ENCODE measurements around the gene STK33.

Gene STK33

DNA sequence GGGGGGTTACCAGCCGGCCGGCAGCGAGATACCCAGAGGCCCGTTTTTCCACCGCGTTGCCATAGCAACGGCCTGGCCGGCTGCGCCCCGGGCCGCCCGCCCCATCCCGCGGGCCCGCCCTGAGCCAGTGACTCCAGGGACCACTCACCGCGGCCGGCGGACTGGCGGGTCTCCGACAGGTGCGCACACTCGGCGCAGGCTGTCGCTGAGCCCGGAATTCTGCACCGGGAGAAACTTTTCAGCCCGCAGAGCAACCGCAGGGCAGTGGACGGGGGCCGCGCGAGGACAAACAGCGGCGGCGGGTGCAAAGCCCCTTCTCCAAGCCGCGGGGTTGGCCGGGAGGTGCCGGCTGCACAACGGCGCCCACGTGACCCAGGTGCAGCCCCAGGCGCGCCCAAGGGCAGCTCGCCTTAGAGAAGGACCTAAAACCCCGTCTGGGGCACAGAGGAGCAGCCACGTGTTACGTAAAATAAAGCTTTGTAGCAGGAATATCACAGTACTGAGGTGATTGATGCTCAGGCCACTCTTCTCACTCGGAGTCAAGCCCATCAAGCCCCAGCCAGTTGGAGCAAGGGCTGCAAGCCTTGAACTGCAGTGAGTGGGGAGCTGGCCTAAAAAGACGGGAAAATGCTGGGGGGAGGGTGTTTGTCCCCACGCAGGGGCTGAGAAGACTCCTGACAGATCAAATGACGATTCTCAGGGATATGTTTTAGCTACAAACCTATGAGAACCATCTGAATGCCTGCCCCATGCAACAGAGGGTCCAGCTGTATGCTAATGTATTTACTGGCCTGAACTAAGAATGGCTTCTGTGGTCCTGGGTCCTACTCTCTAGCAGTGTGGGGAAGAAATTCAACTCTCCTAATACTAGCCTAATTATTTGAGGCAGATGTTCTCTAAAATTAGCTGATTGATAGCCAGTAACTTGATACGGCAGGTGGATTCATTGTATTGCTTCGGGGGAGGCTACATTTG, at the start of gene STK33:
Gene STK33 (minus strand): TSS at position 294 of the 975 bp plus-strand sequence. CDS start 119,323 bp downstream, outside the sequence.
- DNase-seq (ENCODE audit: low read depth), result peak; percentile 28

DNA sequence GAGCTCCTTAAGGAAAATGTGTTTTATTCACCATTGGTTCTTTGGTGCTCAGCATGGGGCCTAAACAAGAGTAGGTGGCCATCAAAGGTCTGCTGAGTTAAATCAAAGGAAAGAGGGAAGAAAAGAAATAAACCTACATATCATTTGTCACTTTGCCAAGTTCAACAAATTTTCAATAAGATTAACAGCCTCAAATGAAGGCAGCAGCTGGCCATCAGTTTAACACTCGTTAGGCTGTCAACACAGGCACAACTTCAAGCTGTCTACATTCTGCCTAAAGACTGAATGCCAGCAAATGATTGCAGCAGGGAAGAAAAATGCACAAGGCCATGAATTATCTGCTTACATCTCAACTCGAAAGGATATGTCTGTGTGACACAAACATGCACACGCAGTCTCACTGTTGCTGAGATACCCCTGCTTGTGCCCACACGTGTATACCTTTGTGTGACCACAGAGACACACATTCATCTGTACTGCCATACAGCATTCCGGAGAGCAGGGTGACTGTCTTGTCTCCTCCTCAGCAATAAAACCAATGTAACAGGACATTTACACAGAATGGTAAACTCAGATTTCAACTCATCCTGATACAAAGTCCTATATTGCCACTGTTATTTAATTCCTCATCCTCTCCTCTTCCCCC, 48.3 kb upstream of the STK33 start:
- DNase-seq (ENCODE audit: low read depth), result no peak

DNA sequence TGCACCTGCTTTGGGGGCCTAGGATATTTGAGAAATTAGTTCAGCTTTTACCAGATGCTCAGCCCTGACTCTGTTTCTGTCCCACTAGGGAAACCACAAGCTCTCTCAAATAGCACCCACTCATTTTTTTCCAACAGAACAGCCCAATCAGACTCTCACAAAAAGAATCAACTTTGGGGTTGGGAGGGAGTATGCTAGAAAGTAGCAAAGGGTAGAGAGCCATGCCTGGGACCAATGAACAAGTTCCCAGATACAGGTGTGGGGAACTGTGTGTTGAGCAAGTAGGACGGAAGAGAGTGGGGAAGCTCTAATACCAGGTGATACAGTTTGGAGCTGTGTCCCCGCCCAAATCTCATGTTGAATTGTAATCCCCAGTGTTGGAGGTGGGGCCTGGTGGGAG, 47.3 kb upstream of the STK33 start:
- DNase-seq (ENCODE audit: low read depth), result no peak

DNA sequence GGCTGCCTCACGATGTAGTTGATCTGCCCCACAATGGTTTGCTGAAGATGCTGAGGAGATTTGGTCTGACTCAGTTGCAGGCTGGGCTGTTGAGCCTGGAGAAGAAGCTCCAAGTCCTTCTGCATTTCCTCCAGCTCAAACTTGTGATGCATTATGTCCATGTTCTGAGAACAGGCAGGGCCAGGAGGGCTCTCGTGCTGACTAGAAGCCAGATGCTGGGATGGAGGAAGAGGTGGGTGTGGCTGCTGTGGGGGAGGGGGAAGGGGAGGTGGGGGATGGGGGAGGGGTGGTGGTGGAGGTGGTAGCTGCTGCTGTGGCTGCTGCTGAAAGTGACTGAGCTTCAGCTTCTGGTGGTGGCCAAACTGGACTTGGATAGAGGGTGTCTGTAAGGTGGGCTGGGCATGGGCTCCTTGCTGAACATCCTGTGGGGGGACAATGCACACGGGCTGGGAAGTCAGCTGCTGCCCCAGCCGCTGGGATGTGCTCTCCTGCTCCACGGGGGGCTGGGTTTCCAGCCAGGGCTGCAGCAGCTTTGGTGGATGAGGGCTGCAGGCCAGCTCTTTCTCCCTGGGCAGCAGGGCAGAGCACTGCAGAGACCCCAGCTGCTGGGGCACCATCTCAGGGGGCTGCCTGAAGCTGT, 46.4 kb upstream of the STK33 start:
- no peak for DNase-seq (ENCODE audit: low read depth)

DNA sequence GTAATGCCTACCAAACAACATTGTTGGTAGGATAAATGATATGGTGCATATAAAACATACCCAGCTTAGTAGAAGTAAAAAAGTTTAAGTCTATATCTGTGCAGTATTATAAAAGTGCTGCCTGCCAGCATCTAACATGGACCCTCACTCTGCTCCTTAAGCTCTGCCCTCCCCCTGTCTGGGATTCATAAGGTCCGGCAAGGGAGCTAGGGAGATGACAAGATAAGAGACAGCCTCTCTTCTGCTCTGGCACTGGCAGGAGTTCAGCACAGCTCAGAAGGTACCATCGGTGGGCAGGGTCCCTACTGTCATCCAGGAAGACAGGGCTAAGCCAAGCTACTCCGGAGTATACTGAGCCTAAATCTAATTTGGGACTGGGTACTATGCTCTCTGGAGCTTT, 45.6 kb upstream of the STK33 start:
- DNase-seq (ENCODE audit: low read depth), result no peak

DNA sequence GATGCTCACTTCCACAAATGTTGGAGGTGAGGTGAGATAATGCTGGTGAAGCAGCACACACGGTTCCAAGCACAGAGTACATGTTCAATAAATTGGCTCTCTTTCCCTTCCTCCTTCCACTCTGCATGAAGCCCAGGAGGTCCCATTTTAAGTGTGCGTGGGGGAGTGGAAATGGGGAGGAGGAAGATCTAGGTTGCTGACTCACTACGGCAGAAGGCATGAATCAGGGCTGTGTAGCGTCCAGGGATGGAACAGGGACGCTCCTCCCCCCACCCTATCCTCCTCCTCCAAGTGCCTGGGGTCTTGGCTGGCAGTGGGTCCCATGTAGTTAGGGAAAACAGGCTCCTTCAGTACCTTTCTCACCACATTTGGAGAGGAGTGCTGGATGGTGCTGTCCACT, 44.3 kb upstream of the STK33 start:
- DNase-seq (ENCODE audit: low read depth), result no peak

DNA sequence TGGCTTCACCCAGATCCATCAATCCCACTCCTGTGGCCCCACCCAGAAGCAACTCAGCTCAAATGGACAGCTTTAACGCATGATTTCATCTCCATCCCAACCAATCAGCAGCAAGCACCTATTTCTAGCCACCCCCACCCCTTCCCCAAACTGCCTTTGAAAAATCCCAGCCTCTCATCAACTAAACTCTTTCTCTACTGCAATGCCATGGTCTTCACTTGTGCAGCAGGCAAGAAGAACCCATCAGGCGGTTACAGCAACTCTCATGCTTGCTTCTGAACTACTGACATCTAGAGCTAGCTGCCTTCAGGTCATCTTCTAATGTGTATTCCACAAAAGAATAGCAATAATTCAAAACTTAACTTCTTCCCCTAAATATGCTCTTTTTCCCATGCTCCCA, 42.1 kb upstream of the STK33 start:
- no peak for DNase-seq (ENCODE audit: low read depth)

DNA sequence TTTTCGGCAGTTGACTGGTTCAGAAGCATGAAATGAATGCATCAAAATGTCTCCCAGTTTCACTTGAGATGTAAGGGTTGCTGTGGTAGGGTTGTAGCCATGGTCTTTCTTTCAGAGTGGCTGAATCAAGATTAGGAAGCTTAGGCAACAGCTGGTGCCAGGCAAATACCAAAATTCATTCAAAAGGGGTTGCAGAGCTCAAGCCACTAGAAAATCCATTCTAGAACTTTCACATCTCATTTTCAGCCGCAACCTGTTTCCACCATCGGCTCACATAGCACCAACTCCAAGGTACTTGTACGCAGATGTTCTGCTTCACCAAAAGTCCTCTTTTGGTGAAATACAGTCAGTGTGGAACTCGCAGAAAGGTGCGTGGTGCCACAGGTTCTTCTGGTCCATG, 40.5 kb upstream of the STK33 start:
- no peak for DNase-seq (ENCODE audit: low read depth)

DNA sequence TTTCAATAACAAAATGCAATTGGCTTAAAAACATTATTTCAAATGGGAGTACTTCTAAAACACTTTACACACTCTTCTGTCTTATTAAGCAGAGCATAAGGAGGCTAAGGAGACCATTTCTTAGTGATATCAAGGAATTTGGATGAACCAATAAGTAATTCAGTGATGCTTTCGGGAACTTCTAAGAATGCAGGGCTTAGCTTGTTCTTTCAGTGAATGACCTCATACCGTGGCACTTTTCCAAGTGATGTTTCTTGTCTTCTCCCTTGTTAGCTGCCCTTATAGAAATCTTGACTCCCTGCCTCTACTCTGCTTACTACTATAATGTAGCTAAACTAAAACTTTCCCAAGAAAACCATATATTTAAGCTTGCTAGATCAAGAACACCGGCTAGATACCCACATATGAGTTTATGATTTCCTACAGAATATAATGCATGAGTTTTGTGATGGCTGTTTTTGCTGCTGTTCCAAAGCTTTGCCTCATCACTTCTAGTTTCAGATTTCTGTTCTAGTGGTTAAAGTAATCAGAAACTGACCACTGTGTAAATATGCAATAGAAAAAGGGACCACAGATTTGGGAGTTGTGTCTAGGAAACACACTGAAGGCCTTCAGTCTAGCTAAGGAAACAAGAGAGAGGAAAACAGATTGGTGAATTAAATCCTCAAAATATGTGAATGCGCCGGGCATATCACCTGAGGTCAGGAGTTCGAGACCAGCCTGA, 37.5 kb upstream of the STK33 start:
- no peak for DNase-seq (ENCODE audit: low read depth)

DNA sequence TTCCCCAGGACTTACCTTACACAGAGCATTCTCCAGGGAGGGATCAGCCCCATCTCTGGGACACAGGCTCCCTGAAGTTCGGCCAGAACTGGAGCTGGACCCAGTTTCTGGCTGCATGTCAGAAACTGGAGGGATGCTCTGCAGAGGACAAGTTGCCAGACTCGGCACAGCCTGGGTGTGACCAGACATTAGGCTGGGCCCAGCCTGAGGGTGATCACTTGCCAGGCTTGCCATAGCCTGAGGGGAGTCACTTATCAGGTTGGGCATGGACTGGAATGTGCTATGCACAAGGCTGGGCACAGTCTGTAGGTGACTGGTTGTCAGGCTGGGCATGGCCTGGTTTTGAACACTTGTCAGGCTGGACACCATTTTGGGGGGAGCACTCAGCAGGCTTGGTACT, 30.7 kb upstream of the STK33 start:
- no peak for DNase-seq (ENCODE audit: low read depth)

DNA sequence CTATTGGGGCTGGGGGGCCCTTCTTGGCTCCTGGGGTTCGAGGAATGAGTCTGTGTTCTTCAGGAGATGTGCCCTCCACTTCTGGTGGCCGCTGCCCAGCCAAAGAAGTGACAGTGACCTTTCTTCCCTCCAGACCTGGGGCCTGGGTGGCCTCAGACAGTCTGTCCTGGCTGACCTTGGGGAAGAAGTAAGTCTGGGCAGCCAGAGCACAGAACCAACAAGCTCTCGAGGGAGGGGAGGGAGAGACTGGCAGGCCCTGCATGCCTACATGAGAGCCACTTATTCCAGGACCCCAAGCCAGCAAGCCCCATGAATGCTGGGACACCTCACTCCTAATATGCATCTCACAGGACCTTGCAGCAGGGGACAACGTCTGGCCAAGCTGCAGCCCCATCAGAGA, 27.1 kb upstream of the STK33 start:
- DNase-seq (ENCODE audit: low read depth), result no peak

DNA sequence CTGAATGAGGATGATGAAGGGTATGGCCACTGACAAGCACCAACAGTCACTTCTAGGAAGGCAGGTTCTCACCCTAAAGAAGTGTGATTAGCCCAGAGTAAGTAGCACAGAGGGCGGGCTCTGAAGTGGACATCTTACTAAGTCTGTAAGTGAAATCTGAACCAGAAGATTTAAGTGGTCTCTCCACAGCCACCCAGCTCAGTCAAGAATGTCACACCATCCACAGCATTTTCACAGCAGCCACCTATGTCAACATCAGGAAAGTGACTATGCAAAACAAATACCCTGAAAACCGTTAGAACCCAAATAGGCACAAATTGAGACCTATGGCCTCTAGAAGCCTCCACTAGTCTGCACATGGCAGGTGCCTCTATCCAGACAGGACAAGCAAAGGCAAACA, 23.0 kb upstream of the STK33 start:
- DNase-seq (ENCODE audit: low read depth), result no peak

DNA sequence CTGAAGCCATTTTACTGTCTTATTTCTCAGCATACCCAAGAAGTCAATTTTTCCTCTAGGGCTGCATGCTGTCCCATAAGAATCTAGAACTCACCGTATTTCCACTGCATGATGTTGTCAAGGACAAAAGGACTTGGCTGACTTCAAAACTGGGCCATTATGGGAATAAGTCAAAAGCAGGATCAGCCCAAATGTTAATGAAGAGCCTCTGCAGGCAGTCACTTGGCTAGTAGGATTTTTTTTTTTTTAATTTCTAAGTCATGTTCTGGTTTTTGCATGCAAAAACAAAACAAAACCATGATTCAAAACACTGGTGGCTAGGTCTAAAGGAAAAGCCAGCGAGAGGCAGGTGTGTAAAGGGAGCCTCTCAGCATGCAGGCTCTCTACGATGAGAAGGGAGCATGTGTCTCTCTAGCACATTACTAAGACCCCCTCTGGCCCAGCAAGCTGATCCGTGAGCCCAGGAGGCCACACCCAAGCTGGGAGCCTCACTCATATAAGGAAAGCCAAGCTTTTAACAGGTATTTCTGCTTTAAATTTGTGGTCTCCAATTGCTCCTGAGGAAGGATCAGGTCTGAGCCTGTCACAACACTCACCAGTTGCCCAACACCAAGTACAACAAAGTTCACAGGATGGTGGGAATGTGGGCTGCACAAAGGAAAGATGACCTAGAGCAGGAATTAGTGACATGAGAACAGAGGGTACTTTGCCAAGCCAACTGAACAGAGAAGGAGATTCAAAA, 21.4 kb upstream of the STK33 start:
- no peak for DNase-seq (ENCODE audit: low read depth)

DNA sequence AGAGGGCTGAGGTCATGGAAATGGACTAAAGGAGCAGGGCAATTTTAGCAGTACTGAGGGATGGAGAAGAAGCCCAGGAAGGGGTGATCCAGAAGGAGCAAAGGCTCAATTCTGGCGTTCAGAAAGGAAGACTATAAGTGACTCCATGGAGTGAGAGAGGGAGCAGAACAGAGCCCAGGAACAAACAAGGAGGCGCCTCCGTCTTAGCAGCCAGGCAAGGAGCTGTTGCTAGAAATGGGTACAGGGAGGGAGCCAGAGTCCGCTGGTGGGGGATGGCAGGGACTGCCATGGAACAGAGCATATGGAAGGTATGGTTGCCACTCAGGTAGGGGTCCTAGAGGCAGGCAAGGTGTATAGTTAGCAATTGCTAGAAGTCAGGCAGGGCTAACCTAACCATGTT, 20.5 kb upstream of the STK33 start:
- no peak for DNase-seq (ENCODE audit: low read depth)

DNA sequence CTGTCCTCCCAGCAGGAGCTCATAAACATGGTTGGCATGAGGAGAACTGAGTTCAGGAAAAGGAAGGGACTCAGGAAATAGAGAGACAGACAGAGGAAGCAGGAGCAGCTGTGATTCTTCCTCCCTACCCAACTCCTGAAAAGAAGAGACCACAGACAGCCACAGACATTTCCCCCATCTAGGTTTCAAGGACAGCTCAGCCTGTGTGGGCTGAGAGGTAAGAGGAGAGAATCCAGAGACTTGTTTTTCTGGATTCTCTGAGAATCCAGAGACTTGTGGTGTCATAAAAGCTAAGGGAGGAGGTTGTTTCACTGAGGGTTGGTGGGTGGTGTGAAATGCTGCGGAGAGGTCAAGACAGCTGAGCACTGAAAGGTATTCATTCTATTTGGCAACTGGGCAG, 19.0 kb upstream of the STK33 start:
- DNase-seq (ENCODE audit: low read depth), result no peak

DNA sequence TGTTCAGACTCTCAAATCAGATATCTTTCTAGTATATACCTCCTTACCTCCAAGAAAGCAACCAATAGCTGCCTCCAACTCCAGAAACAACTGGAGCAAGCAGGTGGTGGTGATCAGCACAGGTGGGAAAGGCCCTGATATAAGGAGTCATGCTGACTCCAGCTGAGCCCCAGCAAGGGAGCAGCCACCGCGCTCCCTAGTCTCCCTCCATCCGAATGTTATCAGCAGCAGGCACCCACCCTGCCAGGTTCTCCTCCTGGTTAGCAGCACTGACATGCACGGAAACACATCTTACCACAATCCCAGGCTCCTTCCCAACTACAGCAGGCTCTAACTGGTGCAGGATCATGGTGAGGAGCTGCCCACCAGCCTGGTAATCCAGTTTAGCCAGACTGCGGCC, 18.5 kb upstream of the STK33 start:
- no peak for DNase-seq (ENCODE audit: low read depth)

DNA sequence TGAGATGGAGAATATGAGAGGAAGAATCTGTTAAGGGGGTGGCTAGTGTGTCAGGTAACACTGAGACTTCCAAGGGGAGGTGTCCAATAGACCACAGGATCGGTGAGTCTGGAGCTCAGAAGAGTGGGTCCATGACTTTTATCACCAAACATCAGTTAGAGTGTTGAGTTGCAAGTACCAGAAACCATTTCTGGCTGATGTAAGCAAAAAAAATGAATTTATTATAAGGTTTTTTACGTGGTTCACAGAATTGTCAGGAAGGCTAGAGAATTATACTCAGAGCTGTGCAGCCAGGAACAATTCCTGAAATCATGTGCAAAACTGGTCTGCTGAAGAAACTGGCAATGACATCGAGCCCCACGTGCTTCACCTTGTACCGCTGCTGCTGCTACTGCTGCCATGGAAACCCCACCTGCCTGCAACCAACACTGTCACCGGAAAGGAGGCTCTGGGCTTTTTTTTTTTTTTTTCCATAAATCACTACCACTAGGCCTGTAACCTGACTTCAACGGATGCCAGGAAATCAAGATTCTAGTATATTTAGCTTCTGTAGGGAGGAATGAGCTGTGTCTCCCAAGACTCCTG, 16.6 kb upstream of the STK33 start:
- DNase-seq (ENCODE audit: low read depth), result no peak

DNA sequence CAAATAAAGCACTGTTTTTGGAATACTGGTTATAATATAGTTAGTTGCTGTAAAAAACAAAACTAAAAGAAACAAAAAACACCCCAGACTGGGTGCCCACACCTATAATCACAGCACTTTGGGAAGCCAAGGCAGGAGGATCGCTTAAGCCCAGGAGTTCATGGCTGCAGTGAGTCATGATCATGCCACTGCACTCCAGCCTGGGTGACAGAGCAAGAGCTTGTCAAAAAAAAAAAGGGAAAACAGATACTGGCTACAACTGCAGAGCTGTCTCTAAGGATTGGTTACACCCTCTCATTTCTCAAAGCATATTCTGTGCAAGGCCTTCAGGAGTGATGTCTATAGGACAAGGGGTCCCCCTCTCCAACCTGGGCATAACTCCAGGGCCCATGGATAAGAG, 14.6 kb upstream of the STK33 start:
- DNase-seq (ENCODE audit: low read depth), result no peak

DNA sequence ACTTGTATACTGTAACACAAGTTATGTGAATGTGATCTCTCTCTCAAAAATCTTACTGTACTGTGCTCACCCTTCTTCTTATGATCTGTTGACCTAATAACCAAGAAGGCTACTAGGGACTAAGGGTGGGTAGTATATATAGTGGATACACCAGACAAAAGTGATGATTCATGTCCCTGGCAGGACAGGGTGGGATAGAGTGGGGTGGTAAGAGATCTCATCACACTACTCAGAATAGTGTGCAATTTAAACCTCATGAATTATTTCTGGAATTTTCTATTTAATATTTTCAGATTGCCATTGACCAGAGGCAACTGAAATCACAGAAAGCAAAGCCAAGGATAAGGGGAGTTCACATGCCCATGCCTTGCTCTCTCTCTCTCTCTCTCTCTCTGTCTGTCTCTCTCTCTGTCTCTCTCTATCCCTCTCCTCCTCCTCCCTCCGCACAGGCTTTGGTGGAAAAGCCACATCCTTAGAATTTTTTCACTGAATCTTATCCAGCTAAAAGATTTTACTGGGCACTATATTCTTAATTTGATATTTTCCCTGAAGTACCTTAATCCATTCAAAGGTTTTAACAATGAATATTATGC, 12.0 kb upstream of the STK33 start:
- no peak for DNase-seq (ENCODE audit: low read depth)

DNA sequence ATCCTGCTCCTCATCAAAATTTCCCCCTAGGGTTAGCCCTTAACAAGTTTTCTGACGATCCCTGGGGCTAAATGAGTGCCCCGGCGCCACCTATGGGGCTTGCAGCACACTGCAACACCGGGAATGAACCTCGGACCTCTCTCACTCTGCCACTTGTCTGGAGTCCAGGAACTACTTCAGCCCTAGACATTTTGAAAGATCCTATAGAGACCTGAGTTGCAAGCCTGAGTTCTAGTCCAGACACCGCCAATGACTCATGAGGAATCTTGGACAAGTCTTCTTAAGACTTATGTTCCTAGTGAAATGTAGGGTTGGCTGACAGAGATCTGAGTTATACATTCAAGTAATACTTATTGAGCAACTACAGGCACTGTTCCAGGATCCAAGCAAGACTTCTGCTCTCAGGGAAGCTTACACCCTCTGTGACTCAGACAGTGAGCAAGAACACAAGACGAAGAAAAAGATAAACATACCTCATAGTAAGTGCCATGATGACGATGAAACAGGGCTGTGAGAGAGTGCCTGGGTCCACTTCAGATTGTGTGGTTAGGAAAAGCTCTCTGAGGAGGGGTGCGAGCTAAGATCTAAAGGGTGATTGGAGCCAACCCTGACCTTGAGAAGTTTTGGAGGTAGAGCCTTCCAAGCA, 10.2 kb upstream of the STK33 start:
- no peak for DNase-seq (ENCODE audit: low read depth)

Data from stimulated activated CD8-positive, alpha-beta memory T cell treated with anti-CD3 and anti-CD28 coated beads, Interleukin-7, amount 100 ng/mL, for 24 hours (primary cell).